SK-N-SH (cell line): ENCODE measurements around the gene DAP. TPM values are rescaled to one million over a fixed set of nuclear protein-coding genes. Genes with fewer than 3 reads are reported as not detected.

ENCODE experiments used
- CTCF ChIA-PET: fragments of 300-600, 350-600 bp; formaldehyde crosslinking; extraction: SDS; loops from one replicate; lab custom pipeline; 2021; lab: Yijun Ruan, JAX
- POLR2A ChIA-PET: fragments of 350-600 bp; sonication (Branson Sonifier 250); formaldehyde crosslinking; extraction: SDS; loops from one replicate; lab custom pipeline; 2020; ENCODE audit warnings: antibody characterized with exemption, inconsistent platforms; lab: Yijun Ruan, JAX
- DNase-seq: peaks from one replicate; pipeline ENCODE4 v3.0.0; 2012
- H2AFZ ChIP-seq: fragments of 200-600 bp; sonication (generic); 2 replicates; pipeline ENCODE4 v1.8.1; 2016; ENCODE audit warnings: antibody characterized with exemption, mild to moderate bottlenecking, low read depth
- H3F3A ChIP-seq: fragments of 200-600 bp; sonication (generic); replicated peaks from 2 replicates; pipeline ENCODE3; 2016; ENCODE audit warnings: antibody characterized with exemption, mild to moderate bottlenecking; ENCODE audit not compliant: insufficient read depth
- H3K27ac ChIP-seq, 2 experiments: fragments of 200-500 bp in 1 of 2; fragments of 200-600 bp in 1 of 2; sonication (Bioruptor generic) in 1 of 2; sonication (generic), shearing (Covaris generic) in 1 of 2; 2 replicates each; pipeline versions ENCODE4 v1.5.1 to v1.6.1; 2014 to 2016; ENCODE audit warnings: low read depth in 2 of 2, inconsistent platforms in 1 of 2, low read length in 1 of 2, mild to moderate bottlenecking in 1 of 2, mixed read lengths in 1 of 2
- H3K27me3 ChIP-seq: fragments of 200-600 bp; sonication (generic), shearing (Covaris generic); 2 replicates; pipeline ENCODE4 v1.6.1; 2016; ENCODE audit warnings: mixed run types; ENCODE audit not compliant: insufficient read depth
- H3K36me3 ChIP-seq, 2 experiments: fragments of 200-500 bp in 1 of 2; fragments of 200-600 bp in 1 of 2; sonication (Bioruptor generic) in 1 of 2; sonication (generic) in 1 of 2; replicated peaks in 1 of 2; 2 replicates each; pipeline versions ENCODE3 to v1.5.1; 2014 to 2016; ENCODE audit warnings: low read length in 1 of 2, mild to moderate bottlenecking in 1 of 2; ENCODE audit not compliant: insufficient read depth in 2 of 2, control insufficient read depth in 1 of 2
- H3K4me1 ChIP-seq, 2 experiments: fragments of 200-500 bp in 1 of 2; fragments of 200-600 bp in 1 of 2; sonication (Bioruptor generic) in 1 of 2; sonication (generic), shearing (Covaris generic) in 1 of 2; 2 replicates each; pipeline versions ENCODE4 v1.5.1 to v1.6.1; 2014 to 2016; ENCODE audit warnings: low read depth in 1 of 2, low read length in 1 of 2, mixed run types in 1 of 2; ENCODE audit not compliant: insufficient read depth in 2 of 2, control insufficient read depth in 1 of 2
- H3K4me2 ChIP-seq: fragments of 200-600 bp; sonication (generic), shearing (Covaris generic); 2 replicates; pipeline ENCODE4 v1.6.1; 2017; ENCODE audit warnings: mixed run types
- H3K4me3 ChIP-seq, 2 experiments: fragments of 200-500 bp in 1 of 2; fragments of 200-600 bp in 1 of 2; sonication (Bioruptor generic) in 1 of 2; sonication (generic), shearing (Covaris generic) in 1 of 2; 2 replicates each; pipeline versions ENCODE4 v1.5.1 to v1.8.1; 2014 to 2016; ENCODE audit warnings: low read depth in 2 of 2, inconsistent platforms in 1 of 2, low read length in 1 of 2, mild to moderate bottlenecking in 1 of 2, mixed read lengths in 1 of 2, moderate library complexity in 1 of 2
- H3K79me2 ChIP-seq: fragments of 200-600 bp; sonication (generic); 2 replicates; pipeline ENCODE4 v1.8.1; 2017; ENCODE audit warnings: mild to moderate bottlenecking; ENCODE audit not compliant: insufficient read depth
- H3K9ac ChIP-seq: fragments of 200-600 bp; sonication (generic); 2 replicates; pipeline ENCODE4 v1.6.1; 2017; ENCODE audit warnings: mixed run types
- H3K9me2 ChIP-seq: fragments of 200-600 bp; sonication (generic); 2 replicates; pipeline ENCODE4 v1.6.1; 2017; ENCODE audit warnings: mixed run types
- H3K9me3 ChIP-seq: fragments of 200-600 bp; sonication (generic); 2 replicates; pipeline ENCODE4 v1.6.1; 2017; ENCODE audit warnings: mixed run types, mild to moderate bottlenecking, moderate library complexity
- H4K20me1 ChIP-seq: fragments of 200-600 bp; sonication (generic); 2 replicates; pipeline ENCODE4 v1.6.1; 2017; ENCODE audit warnings: mild to moderate bottlenecking, mixed run types; ENCODE audit not compliant: insufficient read depth
- CTCF ChIP-seq: fragments of 200-600 bp; sonication (generic); IDR thresholded peaks from 2 replicates; pipeline ENCODE4 v1.6.1; 2017; ENCODE audit warnings: antibody characterized with exemption, mild to moderate bottlenecking, moderate library complexity
- ELF1 ChIP-seq: IDR thresholded peaks from 2 replicates; pipeline ENCODE4 v1.4.0; 2012
- EP300 ChIP-seq, 2 experiments: IDR thresholded peaks; 2 replicates each; pipeline versions ENCODE4 v1.4.0 to v1.6.1; 2012; ENCODE audit warnings: borderline replicate concordance in 1 of 2, low read depth in 1 of 2, low read length in 1 of 2
- FOSL2 ChIP-seq: IDR thresholded peaks from 2 replicates; pipeline ENCODE4 v1.4.0; 2012; ENCODE audit warnings: low read depth, mild to moderate bottlenecking, moderate library complexity, borderline replicate concordance
- FOXJ3 ChIP-seq: sonication (generic); formaldehyde crosslinking; IDR thresholded peaks from 2 replicates; pipeline ENCODE4 v1.5.1; 2020; ENCODE audit warnings: mild to moderate bottlenecking, missing genetic modification reagents
- FOXM1 ChIP-seq: IDR thresholded peaks from 2 replicates; pipeline ENCODE4 v1.4.0; 2012; ENCODE audit warnings: low read depth, mild to moderate bottlenecking
- GABPA ChIP-seq: IDR thresholded peaks from 2 replicates; pipeline ENCODE4 v1.4.0; 2012; ENCODE audit warnings: low read depth, mild to moderate bottlenecking
- MAX ChIP-seq: IDR thresholded peaks from 2 replicates; pipeline ENCODE4 v1.4.0; 2012; ENCODE audit warnings: low read depth
- MEF2A ChIP-seq: IDR thresholded peaks from 2 replicates; pipeline ENCODE4 v1.4.0; 2012; ENCODE audit warnings: low read depth, borderline replicate concordance
- MXI1 ChIP-seq: IDR thresholded peaks from 2 replicates; pipeline ENCODE4 v1.6.1; 2012; ENCODE audit warnings: mild to moderate bottlenecking, low read depth, low read length, improper control_type of control experiment
- PBX3 ChIP-seq: IDR thresholded peaks from 2 replicates; pipeline ENCODE4; 2012
- RAD21 ChIP-seq: IDR thresholded peaks from 2 replicates; pipeline ENCODE4 v1.6.1; 2012; ENCODE audit warnings: mild to moderate bottlenecking, low read length
- RCOR1 ChIP-seq: fragments of 150-350 bp; IDR thresholded peaks from 2 replicates; pipeline ENCODE4 v1.6.1; 2017; ENCODE audit warnings: antibody characterized with exemption, low read length
- REST ChIP-seq: IDR thresholded peaks from 2 replicates; pipeline ENCODE4 v1.6.1; 2012; ENCODE audit warnings: mild to moderate bottlenecking, low read depth, low read length, moderate library complexity
- RXRA ChIP-seq: IDR thresholded peaks from 2 replicates; pipeline ENCODE4 v1.4.0; 2012; ENCODE audit warnings: low read depth, mild to moderate bottlenecking, borderline replicate concordance
- SMC3 ChIP-seq: IDR thresholded peaks from 2 replicates; pipeline ENCODE4 v1.6.1; 2012; ENCODE audit warnings: low read depth, low read length, improper control_type of control experiment
- TCF12 ChIP-seq: IDR thresholded peaks from 2 replicates; pipeline ENCODE4 v1.4.0; 2012
- USF1 ChIP-seq: IDR thresholded peaks from 2 replicates; pipeline ENCODE4 v1.4.0; 2012; ENCODE audit warnings: low read depth, borderline replicate concordance
- YY1 ChIP-seq: IDR thresholded peaks from 2 replicates; pipeline ENCODE4 v1.4.0; 2012; ENCODE audit warnings: low read depth, mild to moderate bottlenecking
- ZBTB33 ChIP-seq: IDR thresholded peaks from 2 replicates; pipeline ENCODE4 v1.4.0; 2012; ENCODE audit warnings: low read depth, borderline replicate concordance
- WGBS: methylation state at CpG from one replicate; pipeline ENCODE4 v1.1.6; 2017; ENCODE audit warnings: low lambda C conversion rate; 5-methylcytosine and 5-hydroxymethylcytosine counted together
- polyA plus RNA-seq, 3 experiments: library from polyadenylated mRNA; depleted of rRNA; stranded (reverse); fragments of >200 nt; gene quantifications; 2 replicates each; pipeline ENCODE4 v1.2.3, GENCODE V29; 2012

The DAP gene
- polyA plus RNA-seq, 1 of the 3 experiments (the other 2 are of a cell fraction), result 78.2 TPM

DNA sequence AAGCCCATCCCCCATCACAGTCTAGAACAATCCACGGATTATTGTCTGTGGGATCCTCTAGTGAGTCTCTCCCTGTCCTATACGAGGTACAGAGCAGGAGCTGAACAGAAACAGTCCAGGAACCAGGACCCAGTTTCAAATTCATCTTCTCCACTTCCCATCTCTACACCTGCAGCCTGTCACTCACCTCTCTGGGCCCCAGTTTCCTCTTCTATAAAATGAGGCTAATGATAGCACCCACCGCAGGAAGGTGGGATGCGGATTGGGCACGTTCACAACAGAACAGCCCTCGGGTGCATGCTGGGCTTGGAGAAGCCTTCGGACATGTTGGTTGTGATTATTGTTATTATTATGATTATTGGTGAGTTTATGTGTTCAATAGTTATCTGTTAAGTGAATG lies 118.7 kb downstream of the DAP start (continued):
- TF ChIP-seq PBX3, result no peak
- TF ChIP-seq FOXJ3 (CRISPR knock-in tag), result no peak
- TF ChIP-seq ZBTB33, result no peak
- TF ChIP-seq YY1, result no peak
- no peak for TF ChIP-seq MAX

DNA sequence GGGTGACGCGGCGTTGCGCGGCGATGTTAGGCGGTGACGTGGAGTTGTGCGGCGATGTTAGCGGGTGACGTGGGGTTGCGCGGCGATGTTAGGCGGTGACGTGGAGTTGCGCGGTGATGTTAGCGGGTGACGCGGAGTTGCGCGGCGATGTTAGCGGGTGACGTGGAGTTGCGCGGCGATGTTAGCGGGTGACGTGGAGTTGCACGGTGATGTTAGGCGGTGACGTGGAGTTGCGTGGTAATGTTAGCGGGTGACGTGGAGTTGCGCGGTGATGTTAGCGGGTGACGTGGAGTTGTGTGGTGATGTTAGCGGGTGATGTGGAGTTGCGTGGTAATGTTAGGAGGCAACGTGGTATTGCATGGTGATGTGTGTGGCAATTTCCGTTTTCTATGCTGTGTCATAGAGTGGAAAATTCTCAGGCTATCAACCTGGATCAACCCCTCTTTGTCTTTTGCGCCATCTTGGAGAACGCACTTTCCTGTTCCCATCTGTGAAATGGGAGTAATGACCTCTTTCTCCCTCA lies 121.1 kb downstream of the DAP start:
- ChIA-PET CTCF (no interaction called here), POLR2A (no interaction called here)
- Histone ChIP-seq H3K4me3 (no peak overlapping the region), H3K27me3 (no peaks in the 10 kb centered on the region), H3K36me3 (no peaks in the 10 kb centered on the region), H3K79me2 (peaks cover 8% of the 10 kb centered on the region; the same call in 1 of the 2 replicates), H3K9me3 (no peaks in the 10 kb centered on the region), H3F3A (peaks cover 3% of the 10 kb centered on the region), H3K4me1 (peaks cover 0 to 10% of the 10 kb centered on the region in 2 experiments; a peak in 1 of 4 replicates), H3K4me2 (no peak overlapping the region), H3K27ac (no peak overlapping the region), H3K9me2 (no peaks in the 10 kb centered on the region), H2AFZ (no peak overlapping the region), H4K20me1 (0 out of 2 replicates have a peak, but pooled peaks cover 3% of the 10 kb centered on the region), H3K9ac (no peak overlapping the region)
- DNase-seq, result no peak
- WGBS, result 97% methylated on average over 24 of the region's 48 CpGs
- TF ChIP-seq RCOR1 (no peak), MXI1 (no peak), FOXJ3 (CRISPR knock-in tag) (no peak), FOSL2 (no peak), SMC3 (no peak), PBX3 (no peak), RAD21 (no peak), YY1 (no peak), RXRA (no peak), ELF1 (no peak), USF1 (no peak), EP300 (IDR thresholded peaks at IDR 0.05; ENCODE audit: borderline replicate concordance in 1 of 2, low read depth in 1 of 2, low read length in 1 of 2) (no peak), CTCF (no peak), FOXM1 (no peak), REST (no peak), GABPA (no peak), MEF2A (no peak), TCF12 (no peak)
